PFSK-1 (cell line): ENCODE measurements around the gene FGD4.

ENCODE experiments used
- FOXP2 ChIP-seq: optimal IDR thresholded peaks from 2 replicates; pipeline ENCODE3; 2011; ENCODE audit warnings: borderline replicate concordance, control low read depth, inconsistent platforms; ENCODE audit not compliant: insufficient read depth; ENCODE audit errors: extremely low read length, extremely low read depth
- POLR2AphosphoS5 ChIP-seq: IDR thresholded peaks from 2 replicates; pipeline ENCODE4 v1.6.1; 2012; ENCODE audit warnings: low read depth, mild to moderate bottlenecking, control low read depth, low read length, moderate library complexity
- SIN3A ChIP-seq: IDR thresholded peaks from 2 replicates; pipeline ENCODE4 v1.6.1; 2012; ENCODE audit warnings: mild to moderate bottlenecking, low read length, moderate library complexity, borderline replicate concordance; ENCODE audit not compliant: insufficient read depth
- TAF1 ChIP-seq: IDR thresholded peaks from 2 replicates; pipeline ENCODE4 v1.6.1; 2012; ENCODE audit warnings: low read length, control low read depth, borderline replicate concordance; ENCODE audit not compliant: insufficient read depth
- TF ChIP-seq, protein P1 (sequence below), 2 experiments: IDR thresholded peaks; 2 replicates each; pipeline versions ENCODE4 v1.6.1 to v1.8.0; 2011 to 2012; ENCODE audit warnings: low read depth in 2 of 2, low read length in 2 of 2, control low read depth in 1 of 2, inconsistent platforms in 1 of 2, mild to moderate bottlenecking in 1 of 2, moderate library complexity in 1 of 2; ENCODE audit not compliant: insufficient read depth in 1 of 2

Gene FGD4

DNA sequence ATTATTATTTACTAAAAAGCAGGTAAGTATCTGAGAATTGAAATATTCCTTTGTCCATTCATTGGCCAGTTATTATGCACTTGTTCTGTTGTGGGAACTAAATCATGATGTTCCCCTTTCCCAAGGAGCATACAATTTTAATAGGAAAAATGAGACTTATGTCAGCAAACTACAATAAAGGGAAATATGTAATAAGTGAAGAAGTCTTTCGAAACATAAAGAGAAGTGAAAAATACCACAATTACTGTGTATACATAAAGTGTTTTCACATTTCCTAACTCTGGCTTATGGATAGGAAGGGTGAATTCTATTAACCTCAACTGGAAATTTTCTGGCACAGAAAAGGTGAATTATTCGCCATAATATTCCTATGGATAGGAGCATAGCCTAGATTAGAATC, 201.3 kb downstream of the FGD4 start:
- TF ChIP-seq SIN3A, result no peak

DNA sequence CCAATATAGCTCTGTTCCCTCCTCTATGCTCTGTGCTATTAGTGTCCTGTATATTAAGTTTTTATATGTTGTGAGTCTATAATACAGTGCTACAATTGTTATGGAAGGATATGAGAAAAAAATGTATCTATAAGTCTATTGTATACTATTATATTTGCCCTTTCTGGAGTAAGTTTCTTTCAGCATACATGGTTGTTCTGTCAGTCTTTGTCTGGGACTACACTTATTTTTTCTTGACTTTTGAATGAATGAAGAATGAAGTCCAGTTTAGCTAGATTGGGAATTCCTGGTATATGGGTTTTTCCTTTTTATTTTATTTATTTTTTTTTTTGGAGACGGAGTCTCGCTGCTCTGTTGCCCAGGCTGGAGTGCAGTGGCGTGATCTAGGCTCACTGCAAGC, 203.7 kb downstream of the FGD4 start:
- TF ChIP-seq, protein P1, sequence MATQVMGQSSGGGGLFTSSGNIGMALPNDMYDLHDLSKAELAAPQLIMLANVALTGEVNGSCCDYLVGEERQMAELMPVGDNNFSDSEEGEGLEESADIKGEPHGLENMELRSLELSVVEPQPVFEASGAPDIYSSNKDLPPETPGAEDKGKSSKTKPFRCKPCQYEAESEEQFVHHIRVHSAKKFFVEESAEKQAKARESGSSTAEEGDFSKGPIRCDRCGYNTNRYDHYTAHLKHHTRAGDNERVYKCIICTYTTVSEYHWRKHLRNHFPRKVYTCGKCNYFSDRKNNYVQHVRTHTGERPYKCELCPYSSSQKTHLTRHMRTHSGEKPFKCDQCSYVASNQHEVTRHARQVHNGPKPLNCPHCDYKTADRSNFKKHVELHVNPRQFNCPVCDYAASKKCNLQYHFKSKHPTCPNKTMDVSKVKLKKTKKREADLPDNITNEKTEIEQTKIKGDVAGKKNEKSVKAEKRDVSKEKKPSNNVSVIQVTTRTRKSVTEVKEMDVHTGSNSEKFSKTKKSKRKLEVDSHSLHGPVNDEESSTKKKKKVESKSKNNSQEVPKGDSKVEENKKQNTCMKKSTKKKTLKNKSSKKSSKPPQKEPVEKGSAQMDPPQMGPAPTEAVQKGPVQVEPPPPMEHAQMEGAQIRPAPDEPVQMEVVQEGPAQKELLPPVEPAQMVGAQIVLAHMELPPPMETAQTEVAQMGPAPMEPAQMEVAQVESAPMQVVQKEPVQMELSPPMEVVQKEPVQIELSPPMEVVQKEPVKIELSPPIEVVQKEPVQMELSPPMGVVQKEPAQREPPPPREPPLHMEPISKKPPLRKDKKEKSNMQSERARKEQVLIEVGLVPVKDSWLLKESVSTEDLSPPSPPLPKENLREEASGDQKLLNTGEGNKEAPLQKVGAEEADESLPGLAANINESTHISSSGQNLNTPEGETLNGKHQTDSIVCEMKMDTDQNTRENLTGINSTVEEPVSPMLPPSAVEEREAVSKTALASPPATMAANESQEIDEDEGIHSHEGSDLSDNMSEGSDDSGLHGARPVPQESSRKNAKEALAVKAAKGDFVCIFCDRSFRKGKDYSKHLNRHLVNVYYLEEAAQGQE (IDR thresholded peaks at IDR 0.05; ENCODE audit: insufficient read depth in 1 of 2, low read depth in 2 of 2, low read length in 2 of 2), result no peak
- TF ChIP-seq FOXP2 (no peak), POLR2AphosphoS5 (no peak), SIN3A (no peak), TAF1 (no peak)

DNA sequence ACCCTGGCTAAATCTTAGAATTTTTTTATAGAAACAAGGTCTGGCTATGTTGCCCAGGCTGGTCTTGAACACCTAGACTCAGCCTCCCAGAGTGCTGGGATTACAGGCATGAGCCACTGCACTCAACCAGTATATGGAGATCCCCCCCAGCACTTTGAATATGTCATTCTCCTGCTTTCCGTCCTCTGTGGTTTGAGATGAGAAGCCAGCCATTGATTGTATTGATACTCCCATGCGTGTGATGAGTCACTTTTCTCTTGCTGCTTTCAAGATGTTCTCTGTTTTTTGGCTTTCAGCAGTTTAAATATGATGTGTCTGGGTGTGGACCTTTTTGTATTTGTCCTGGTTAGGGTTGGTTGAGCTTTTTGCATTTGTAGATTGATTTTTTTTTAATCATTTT, 204.5 kb downstream of the FGD4 start:
- TF ChIP-seq FOXP2 (no peak), POLR2AphosphoS5 (no peak), TAF1 (no peak), SIN3A (no peak)
- TF ChIP-seq, protein P1 (IDR thresholded peaks at IDR 0.05; ENCODE audit: insufficient read depth in 1 of 2, low read depth in 2 of 2, low read length in 2 of 2), result no peak

DNA sequence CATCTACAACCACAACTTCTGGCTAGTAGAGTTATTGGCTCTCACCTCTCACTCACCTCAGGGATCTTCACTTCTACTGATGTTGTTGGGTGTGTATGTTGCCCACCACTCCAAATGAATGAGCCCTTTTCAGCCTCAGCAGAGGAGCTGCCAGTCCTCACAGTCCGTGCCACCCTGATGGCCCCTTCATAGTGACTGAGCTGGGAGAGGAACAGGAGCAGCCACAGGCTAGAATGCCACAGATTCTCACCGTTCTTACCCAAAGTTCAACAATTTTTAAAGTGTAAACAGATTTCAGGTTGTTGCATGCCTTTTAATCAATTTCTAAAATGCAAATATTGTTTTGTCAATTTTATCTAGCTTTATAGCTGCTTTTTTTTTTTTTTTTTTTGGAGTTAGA, 205.2 kb downstream of the FGD4 start:
- TF ChIP-seq, protein P1 (IDR thresholded peaks at IDR 0.05; ENCODE audit: insufficient read depth in 1 of 2, low read depth in 2 of 2, low read length in 2 of 2), result no peak
- no peak for TF ChIP-seq FOXP2

DNA sequence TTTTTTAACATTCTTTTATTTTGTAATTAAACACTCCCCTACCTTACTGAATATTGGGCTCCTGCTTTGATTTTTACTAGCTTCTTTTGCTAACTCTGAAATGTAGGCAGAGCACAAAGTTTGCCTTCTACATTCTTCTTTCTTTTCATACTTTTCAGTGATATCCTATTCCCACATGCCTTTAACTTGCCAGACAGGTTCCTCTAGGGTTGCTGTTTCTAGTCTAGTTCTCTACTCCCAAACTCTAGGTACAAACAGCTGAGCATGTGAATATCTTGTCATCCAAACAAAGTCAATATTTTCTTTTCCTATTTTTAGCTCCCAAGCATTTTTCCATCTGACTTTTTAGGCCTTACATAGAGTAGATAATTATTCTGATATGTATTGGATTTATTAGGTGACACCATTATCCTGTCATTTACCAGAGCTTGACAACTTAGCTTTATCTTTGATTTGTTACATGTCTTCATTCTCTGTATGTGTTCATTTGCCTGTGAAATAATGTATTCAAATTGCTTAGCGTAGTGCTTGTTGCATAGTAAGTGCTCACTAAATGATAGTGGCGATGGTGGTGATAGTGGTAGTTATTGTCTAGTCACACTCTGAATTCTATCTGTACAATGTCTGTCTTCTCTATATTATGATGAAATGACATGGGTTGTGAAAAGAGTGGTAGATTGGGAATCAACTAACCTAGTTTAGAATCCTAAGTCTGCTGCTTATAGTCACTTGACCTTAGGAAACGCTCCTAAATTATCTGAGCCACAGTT, 206.2 kb downstream of the FGD4 start:
- TF ChIP-seq SIN3A (no peak), POLR2AphosphoS5 (no peak), TAF1 (no peak), FOXP2 (no peak)
- TF ChIP-seq, protein P1 (IDR thresholded peaks at IDR 0.05; ENCODE audit: insufficient read depth in 1 of 2, low read depth in 2 of 2, low read length in 2 of 2), result no peak
